ENCODE results near the gene TCERG1L.

DNA sequence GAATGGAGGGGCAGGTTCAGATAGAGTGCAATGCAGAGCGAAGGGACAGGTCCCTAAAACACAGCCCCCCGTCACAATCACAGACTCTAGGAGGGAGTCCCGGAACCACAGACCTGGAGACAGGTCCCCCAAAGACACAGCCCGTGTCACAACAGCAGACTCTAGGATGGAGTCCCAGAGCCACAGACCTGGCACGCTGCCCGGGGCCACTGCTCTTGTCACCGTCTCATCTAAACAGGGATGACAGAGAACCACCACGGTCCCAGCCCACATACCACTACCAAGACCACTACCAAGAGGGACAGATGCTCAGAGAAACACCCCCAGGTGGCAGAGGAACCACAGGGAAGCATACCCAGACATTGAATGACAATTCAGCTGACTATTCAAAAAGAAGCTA, 183.9 kb downstream of the TCERG1L start:
- TF ChIP-seq EZH2 (IDR thresholded peaks at IDR 0.05; ENCODE audit: insufficient read depth, poor library complexity, severe bottlenecking), result no peak
- TF ChIP-seq EZH2phosphoT487 (IDR thresholded peaks at IDR 0.05; ENCODE audit: insufficient read depth, low read depth), result no peak
